ENCODE data around the gene OR1L4. TPM values are rescaled to one million over a fixed set of nuclear protein-coding genes. Genes with fewer than 3 reads are reported as not detected.

The OR1L4 gene
- total RNA-seq, 1 donor from 2014 or later: not detected

GRCh38 chr9:122742003-122742402, 18.2 kb downstream of the OR1L4 start, which contains the start of gene OR1L6:
TSS of gene OR1L6 (plus strand) at chr9:122742303. CDS start at chr9:122749848, 7,545 bp downstream.
- Mint-ChIP-seq H3K4me1 (ENCODE audit: unreplicated experiment) (no peaks in the 10 kb centered on the region), H3K27me3 (no peaks in the 10 kb centered on the region), H3K9me3 (peaks cover 13% of the 10 kb centered on the region), H3K27ac (no peak within 1 kb of the TSS), H3K36me3 (no peaks in the 10 kb centered on the region), H3K4me3 (no peak within 1 kb of the TSS)
- DNase-seq (ENCODE audit: extremely low spot score, unreplicated experiment): no peak
- TF ChIP-seq, protein P1, sequence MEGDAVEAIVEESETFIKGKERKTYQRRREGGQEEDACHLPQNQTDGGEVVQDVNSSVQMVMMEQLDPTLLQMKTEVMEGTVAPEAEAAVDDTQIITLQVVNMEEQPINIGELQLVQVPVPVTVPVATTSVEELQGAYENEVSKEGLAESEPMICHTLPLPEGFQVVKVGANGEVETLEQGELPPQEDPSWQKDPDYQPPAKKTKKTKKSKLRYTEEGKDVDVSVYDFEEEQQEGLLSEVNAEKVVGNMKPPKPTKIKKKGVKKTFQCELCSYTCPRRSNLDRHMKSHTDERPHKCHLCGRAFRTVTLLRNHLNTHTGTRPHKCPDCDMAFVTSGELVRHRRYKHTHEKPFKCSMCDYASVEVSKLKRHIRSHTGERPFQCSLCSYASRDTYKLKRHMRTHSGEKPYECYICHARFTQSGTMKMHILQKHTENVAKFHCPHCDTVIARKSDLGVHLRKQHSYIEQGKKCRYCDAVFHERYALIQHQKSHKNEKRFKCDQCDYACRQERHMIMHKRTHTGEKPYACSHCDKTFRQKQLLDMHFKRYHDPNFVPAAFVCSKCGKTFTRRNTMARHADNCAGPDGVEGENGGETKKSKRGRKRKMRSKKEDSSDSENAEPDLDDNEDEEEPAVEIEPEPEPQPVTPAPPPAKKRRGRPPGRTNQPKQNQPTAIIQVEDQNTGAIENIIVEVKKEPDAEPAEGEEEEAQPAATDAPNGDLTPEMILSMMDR (conservative IDR thresholded peaks at IDR 0.05): no peak

- no peak for DNase-seq (ENCODE audit: extremely low spot score, unreplicated experiment)
- Mint-ChIP-seq H3K4me1 (ENCODE audit: unreplicated experiment) (no peaks in the 10 kb centered on the region), H3K36me3 (no peaks in the 10 kb centered on the region), H3K4me3 (no peak overlapping the region), H3K9me3 (no peaks in the 10 kb centered on the region), H3K27ac (no peak overlapping the region), H3K27me3 (no peaks in the 10 kb centered on the region)
- TF ChIP-seq, protein P1 (conservative IDR thresholded peaks at IDR 0.05): no peak
These were observed 31.0 kb downstream of the OR1L4 start for GRCh38 chr9:122754825-122755224.

DNA sequence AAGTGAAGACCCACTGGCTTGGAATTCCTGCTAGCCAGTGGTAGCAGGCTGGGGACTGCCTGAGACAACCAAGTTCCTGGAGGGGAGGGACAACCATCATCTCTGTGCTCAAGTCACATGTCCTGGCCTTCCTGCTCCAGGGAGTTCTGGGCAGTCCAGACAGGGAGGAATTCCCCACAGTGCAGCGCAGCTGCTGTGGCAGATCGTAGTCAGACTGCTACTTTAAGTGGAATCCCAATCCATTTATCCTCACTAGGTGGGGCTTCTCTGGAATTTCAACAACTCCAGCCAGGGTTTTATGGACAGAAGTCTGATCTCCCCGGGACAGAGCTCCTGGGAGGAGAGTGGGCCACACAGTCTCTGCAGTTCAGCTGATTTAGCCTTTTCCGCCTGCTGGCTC, 44.0 kb downstream of the OR1L4 start:
- Mint-ChIP-seq H3K27ac (no peak overlapping the region), H3K4me3 (no peak overlapping the region), H3K36me3 (no peaks in the 10 kb centered on the region), H3K27me3 (peaks cover under 1% of the 10 kb centered on the region), H3K9me3 (no peaks in the 10 kb centered on the region), H3K4me1 (ENCODE audit: unreplicated experiment) (no peaks in the 10 kb centered on the region)
- TF ChIP-seq, protein P1 (conservative IDR thresholded peaks at IDR 0.05): no peak
- no peak for DNase-seq (ENCODE audit: extremely low spot score, unreplicated experiment)

Other genes starting within 250 kb of the OR1L4 start
- gene OR1J1, start 246.1 kb upstream of the OR1L4 start, total RNA-seq (ENCODE audit: low replicate concordance): not detected in 2 replicates
- gene OR1J2, start 213.2 kb upstream of the OR1L4 start, total RNA-seq (ENCODE audit: low replicate concordance): not detected in 2 replicates
- gene OR1J4, start 204.8 kb upstream of the OR1L4 start, total RNA-seq (ENCODE audit: low replicate concordance): not detected in 2 replicates
- gene OR1N1, start 196.7 kb upstream of the OR1L4 start, total RNA-seq (ENCODE audit: low replicate concordance): not detected in 2 replicates
- not detected in 2 replicates for gene OR1N2, start 170.9 kb upstream of the OR1L4 start, total RNA-seq (ENCODE audit: low replicate concordance)
- gene OR1L8, start 140.6 kb upstream of the OR1L4 start, total RNA-seq (ENCODE audit: low replicate concordance): not detected in 2 replicates
- not detected in 2 replicates for gene OR1Q1, start 109.3 kb upstream of the OR1L4 start, total RNA-seq (ENCODE audit: low replicate concordance)
- gene OR1B1, start 66.4 kb upstream of the OR1L4 start, total RNA-seq (ENCODE audit: low replicate concordance): not detected in 2 replicates
- not detected in 2 replicates for gene OR1L1, start 62.3 kb upstream of the OR1L4 start, total RNA-seq (ENCODE audit: low replicate concordance)
- not detected in 2 replicates for gene OR1L3, start 48.9 kb upstream of the OR1L4 start, total RNA-seq (ENCODE audit: low replicate concordance)
- gene OR1L6, start 18.3 kb downstream of the OR1L4 start, total RNA-seq (ENCODE audit: low replicate concordance): not detected in 2 replicates
- not detected in 2 replicates for gene OR5C1, start 64.9 kb downstream of the OR1L4 start, total RNA-seq (ENCODE audit: low replicate concordance)
- gene OR1K1, start 76.1 kb downstream of the OR1L4 start, total RNA-seq (ENCODE audit: low replicate concordance): not detected in 2 replicates
- gene PDCL, start 104.6 kb downstream of the OR1L4 start, total RNA-seq (ENCODE audit: low replicate concordance): 18.5 and 21.3 TPM in 2 replicates
- gene RC3H2, start 181.4 kb downstream of the OR1L4 start, total RNA-seq (ENCODE audit: low replicate concordance): 57.7 TPM in 2 replicates
- gene ZBTB6, start 189.3 kb downstream of the OR1L4 start, total RNA-seq (ENCODE audit: low replicate concordance): 8.3 and 8.7 TPM in 2 replicates
- 7.0 and 11.3 TPM in 2 replicates for gene ZBTB26, start 207.5 kb downstream of the OR1L4 start, total RNA-seq (ENCODE audit: low replicate concordance)
- gene RABGAP1, start 217.0 kb downstream of the OR1L4 start, total RNA-seq (ENCODE audit: low replicate concordance): 68.4 and 72.7 TPM in 2 replicates

Measured in type B pancreatic cell (in vitro differentiated cells).